ENCODE results near the gene NATD1.

GRCh38 chr17:21251337-21252010, 1.7 kb downstream of the NATD1 start:
- TF ChIP-seq EZH2 (IDR thresholded peaks at IDR 0.05) (no peak), CTCF (IDR thresholded peaks at IDR 0.05 in 2 of 3, conservative IDR thresholded peaks at IDR 0.05 in 1 of 3; ENCODE audit: borderline replicate concordance in 1 of 3, insufficient read depth in 1 of 3, low read depth in 2 of 3, low read length in 2 of 3) (no peak), POLR2AphosphoS5 (IDR thresholded peaks at IDR 0.05; ENCODE audit: low read depth, low read length) (no peak), TCF7L2 (IDR thresholded peaks at IDR 0.05; ENCODE audit: borderline replicate concordance, extremely low read depth, insufficient read depth, insufficient read length) (no peak), ZFX (IDR thresholded peaks at IDR 0.05) (no peak), POLR2A (IDR thresholded peaks at IDR 0.05; ENCODE audit: borderline replicate concordance, extremely low read depth, insufficient read depth, insufficient read length) (no peak)
